Right ventricle myocardium superior (tissue), 1 donor: ENCODE results near the gene SH3YL1. TPM values are rescaled to one million over a fixed set of nuclear protein-coding genes. Genes with fewer than 3 reads are reported as not detected.

Source experiments
- total RNA-seq: library from RNA; stranded (reverse); fragmentation: NEBNext Ultra II Directional; extraction: Animal tissue kit (Norgen Biotek cat#: 25700); gene quantifications from one replicate; pipeline ENCODE4 v1.2.1, GENCODE V29; 2021
- donor health status: DM: no; HTN: yes; CAD: no; lungs with severe emphysema.

The SH3YL1 gene
- total RNA-seq, 1 donor from 2014 or later = 7.4 TPM

Other genes with a start within 250 kb of the SH3YL1 start
- 1.9 TPM for gene FAM110C, start 217.5 kb downstream of the SH3YL1 start, total RNA-seq
- 68.1 TPM for gene ACP1, start 915 bp upstream of the SH3YL1 start, total RNA-seq
- gene ALKAL2, start 24.1 kb upstream of the SH3YL1 start, total RNA-seq = not detected